GM12891 (cell line): ENCODE measurements around the gene CAVIN2.

ENCODE experiments used
- DNase-seq: peaks from one replicate; pipeline ENCODE4 v3.0.0; 2011; ENCODE audit warnings: low spot score; ENCODE audit not compliant: insufficient read length
- FAIRE-seq: peaks from 2 replicates; lab custom pipeline; 2011; peaks lifted over from hg19 to GRCh38; lab: Jason Lieb, UNC
- PAX5 ChIP-seq: IDR thresholded peaks from 2 replicates; pipeline ENCODE4 v1.6.1; 2011; ENCODE audit warnings: low read length, moderate library complexity, mild to moderate bottlenecking; ENCODE audit not compliant: insufficient read depth, severe bottlenecking
- POLR2A ChIP-seq: IDR thresholded peaks from 2 replicates; pipeline ENCODE4 v1.6.1; 2011; ENCODE audit warnings: low read depth, low read length, control low read depth
- POLR2AphosphoS5 ChIP-seq: IDR thresholded peaks from 2 replicates; pipeline ENCODE4 v1.6.1; 2011; ENCODE audit warnings: low read depth, low read length, control low read depth
- POU2F2 ChIP-seq: IDR thresholded peaks from 2 replicates; pipeline ENCODE4 v1.6.1; 2011; ENCODE audit warnings: low read depth, mild to moderate bottlenecking, control low read depth, low read length, moderate library complexity
- SPI1 ChIP-seq: IDR thresholded peaks from 2 replicates; pipeline ENCODE4 v1.6.1; 2011; ENCODE audit warnings: low read depth, low read length, control low read depth
- TAF1 ChIP-seq: IDR thresholded peaks from 2 replicates; pipeline ENCODE4 v1.6.1; 2011; ENCODE audit warnings: low read depth, low read length, control low read depth

CAVIN2 gene

GRCh38 chr2:191831410-191831994 lies 15.4 kb downstream of the CAVIN2 start:
- TF ChIP-seq POLR2AphosphoS5 (no peak), SPI1 (no peak), POLR2A (no peak), PAX5 (no peak), TAF1 (no peak), POU2F2 (no peak)
- DNase-seq (no peak), FAIRE-seq (no peak)

- FAIRE-seq (no peak), DNase-seq (no peak)
- TF ChIP-seq PAX5 = no peak
- no peak for TF ChIP-seq POLR2AphosphoS5
- TF ChIP-seq TAF1 = no peak
- no peak for TF ChIP-seq POLR2A
- TF ChIP-seq POU2F2 = no peak
- TF ChIP-seq SPI1 = no peak
Observed at GRCh38 chr2:191824398-191824797, 22.5 kb downstream of the CAVIN2 start.

DNA sequence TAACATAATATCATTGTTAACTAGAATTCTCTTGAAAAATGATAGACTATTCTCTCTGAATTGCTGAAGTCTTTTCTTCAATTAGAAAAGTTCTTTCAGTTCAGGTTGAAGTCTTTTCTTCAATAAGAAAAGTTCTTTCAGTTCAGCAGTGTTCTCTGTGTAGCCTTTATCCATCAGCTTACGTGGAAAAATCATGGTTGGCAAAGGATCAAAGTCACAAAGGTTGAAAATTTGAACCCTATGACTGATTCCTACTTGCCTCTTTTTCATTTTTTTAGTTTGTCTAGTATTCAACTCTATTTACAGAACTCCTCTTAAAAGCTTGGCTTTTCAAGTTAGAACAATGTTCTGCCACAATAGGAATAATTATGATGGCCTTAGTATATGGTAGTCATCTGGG lies 25.8 kb downstream of the CAVIN2 start:
- TF ChIP-seq POU2F2 (no peak), SPI1 (no peak), TAF1 (no peak), PAX5 (no peak), POLR2AphosphoS5 (no peak), POLR2A (no peak)
- no peak for DNase-seq
- no peak for FAIRE-seq

- no peak for DNase-seq
- TF ChIP-seq SPI1 (no peak), PAX5 (no peak), TAF1 (no peak), POLR2A (no peak), POU2F2 (no peak), POLR2AphosphoS5 (no peak)
- FAIRE-seq = no peak
Observed at GRCh38 chr2:191818725-191819350, 28.1 kb downstream of the CAVIN2 start.

- DNase-seq (no peak), FAIRE-seq (no peak)
- TF ChIP-seq POLR2A (no peak), PAX5 (no peak), POU2F2 (no peak), SPI1 (no peak), TAF1 (no peak), POLR2AphosphoS5 (no peak)
Observed at GRCh38 chr2:191818133-191818532, 28.8 kb downstream of the CAVIN2 start.

- FAIRE-seq (no peak), DNase-seq (no peak)
- TF ChIP-seq POLR2A = no peak
- no peak for TF ChIP-seq PAX5
- no peak for TF ChIP-seq SPI1
- TF ChIP-seq TAF1 = no peak
- TF ChIP-seq POU2F2 = no peak
- TF ChIP-seq POLR2AphosphoS5 = no peak
Observed at GRCh38 chr2:191815010-191815409, 31.9 kb downstream of the CAVIN2 start.

- no peak for TF ChIP-seq TAF1
- no peak for TF ChIP-seq POU2F2
- TF ChIP-seq POLR2A = no peak
- no peak for TF ChIP-seq POLR2AphosphoS5
- TF ChIP-seq PAX5 = no peak
- TF ChIP-seq SPI1 = no peak
- DNase-seq = no peak
- no peak for FAIRE-seq
Observed at GRCh38 chr2:191813943-191814342, 32.9 kb downstream of the CAVIN2 start.

DNA sequence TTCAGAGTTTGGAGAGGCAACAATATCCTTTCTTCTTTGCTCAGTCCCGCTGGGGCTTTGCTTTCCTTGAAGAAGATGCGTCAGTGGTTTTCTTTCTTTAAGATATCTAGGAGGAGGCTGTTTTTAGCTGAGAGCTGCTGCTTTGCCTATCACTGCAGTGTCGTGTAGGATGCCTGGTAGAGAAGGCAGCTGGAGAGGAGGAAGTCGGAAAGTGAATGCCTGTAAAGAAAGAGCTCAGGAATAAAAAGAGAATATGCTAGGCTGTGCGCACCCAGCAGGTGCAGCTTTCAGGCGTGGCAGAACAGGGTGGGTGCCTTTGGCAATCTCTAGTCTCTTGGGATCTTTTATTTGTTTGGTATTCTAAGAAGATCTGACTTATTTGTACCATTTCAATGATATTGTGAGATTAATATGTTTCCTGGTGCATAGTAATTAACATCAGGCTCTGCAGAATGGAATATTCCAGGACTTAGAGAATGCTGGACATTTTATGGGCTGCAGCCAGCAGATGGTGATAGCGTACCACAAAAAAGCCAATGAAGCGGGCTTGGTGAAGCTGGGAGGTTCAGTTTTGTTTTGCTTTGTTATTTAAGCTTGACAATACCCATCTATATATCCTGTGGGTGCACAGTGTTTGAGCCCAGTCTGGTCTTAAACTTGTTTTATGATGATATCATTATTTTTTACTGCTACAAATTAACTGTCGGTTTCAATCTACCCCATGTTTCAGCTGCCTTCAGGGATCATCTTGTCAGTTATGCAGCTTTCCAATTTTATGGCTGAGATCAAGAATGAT lies 34.9 kb downstream of the CAVIN2 start:
- no peak for TF ChIP-seq POU2F2
- no peak for TF ChIP-seq PAX5
- no peak for TF ChIP-seq SPI1
- TF ChIP-seq TAF1 = no peak
- TF ChIP-seq POLR2AphosphoS5 = no peak
- no peak for TF ChIP-seq POLR2A
- FAIRE-seq (peak; percentile 54), DNase-seq (no peak)

- 0 out of 2 replicates have a peak, but pooled peaks have one; percentile 9 for TF ChIP-seq SPI1
- TF ChIP-seq POLR2A = no peak
- FAIRE-seq (no peak), DNase-seq (no peak)
Observed at GRCh38 chr2:191806396-191806795, 40.5 kb downstream of the CAVIN2 start.

DNA sequence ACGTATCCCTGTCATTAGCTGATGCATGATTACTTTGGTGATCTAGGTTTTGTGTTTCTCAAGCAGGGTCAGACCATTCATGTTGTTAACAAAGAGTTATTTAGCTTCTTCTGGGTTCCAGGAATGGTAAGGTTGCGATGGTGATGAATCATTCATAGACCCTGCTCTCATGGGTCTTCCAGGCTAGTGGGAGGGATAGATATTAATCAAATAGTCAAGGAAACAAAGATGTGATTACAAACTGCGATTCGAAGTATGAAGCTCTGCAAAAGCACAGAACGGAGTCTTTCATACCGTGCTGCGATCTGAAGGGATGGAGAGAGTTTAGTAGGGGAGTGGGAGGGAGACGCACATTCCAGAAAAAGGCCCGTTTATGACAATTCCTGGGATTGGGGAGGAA lies 42.1 kb downstream of the CAVIN2 start:
- DNase-seq = no peak
- TF ChIP-seq POLR2AphosphoS5 = no peak
- TF ChIP-seq TAF1 = no peak
- no peak for TF ChIP-seq POU2F2
- no peak for TF ChIP-seq POLR2A
- TF ChIP-seq SPI1 = no peak
- TF ChIP-seq PAX5 = no peak

More for the DNA sequence above, 42.1 kb downstream of the CAVIN2 start:
- FAIRE-seq = no peak
